DND-41 (cell line): ENCODE data around the gene RERGL.

ENCODE experiments used
- ATAC-seq: fragments of 200-7000 bp; cut with Tn5 transposase; 3 replicates; pipeline ENCODE4 v1.9.1; 2021; ENCODE audit warnings: low read depth; ENCODE audit not compliant: insufficient read depth
- DNase-seq: peaks from one replicate; pipeline ENCODE4 v3.0.0-alpha.2; 2020
- H2AFZ ChIP-seq: 2 replicates; pipeline ENCODE4 v1.6.0; 2012; ENCODE audit warnings: low read depth, low read length
- H3K27ac ChIP-seq: 2 replicates; pipeline ENCODE4 v1.5.1; 2012; ENCODE audit warnings: low read length, inconsistent platforms
- H3K27me3 ChIP-seq: fragments of 200-600 bp; sonication (generic); 2 replicates; pipeline ENCODE4 v1.6.0; 2012; ENCODE audit warnings: low read length, mild to moderate bottlenecking, inconsistent platforms; ENCODE audit not compliant: insufficient read depth, poor library complexity
- H3K36me3 ChIP-seq: 2 replicates; pipeline ENCODE4 v1.5.1; 2012; ENCODE audit warnings: low read length, inconsistent platforms; ENCODE audit not compliant: insufficient read depth
- H3K4me1 ChIP-seq: 2 replicates; pipeline ENCODE4 v1.5.1; 2012; ENCODE audit warnings: mild to moderate bottlenecking, low read length; ENCODE audit not compliant: insufficient read depth
- H3K4me2 ChIP-seq: 2 replicates; pipeline ENCODE4 v1.6.0; 2012; ENCODE audit warnings: mild to moderate bottlenecking, moderate library complexity, low read length, inconsistent platforms; ENCODE audit not compliant: insufficient read depth
- H3K4me3 ChIP-seq, 2 experiments: fragments of 200-600 bp in 1 of 2; shearing (Covaris generic) in 1 of 2; 2 replicates each; pipeline ENCODE4 v1.5.1; 2012 to 2016; ENCODE audit warnings: inconsistent platforms in 2 of 2, low read length in 2 of 2, mild to moderate bottlenecking in 2 of 2, low read depth in 1 of 2, moderate library complexity in 1 of 2
- H3K79me2 ChIP-seq: 2 replicates; pipeline ENCODE4 v1.6.0; 2012; ENCODE audit warnings: low read length, inconsistent platforms; ENCODE audit not compliant: insufficient read depth
- H3K9ac ChIP-seq: 2 replicates; pipeline ENCODE4 v1.6.0; 2012; ENCODE audit warnings: low read depth, mild to moderate bottlenecking, inconsistent platforms, low read length, moderate library complexity
- H3K9me3 ChIP-seq: 2 replicates; pipeline ENCODE4 v1.5.1; 2012; ENCODE audit warnings: low read length, moderate library complexity, mild to moderate bottlenecking, inconsistent platforms; ENCODE audit not compliant: insufficient read depth, severe bottlenecking
- H4K20me1 ChIP-seq: 2 replicates; pipeline ENCODE4 v1.6.0; 2012; ENCODE audit warnings: low read length; ENCODE audit not compliant: insufficient read depth
- CTCF ChIP-seq: IDR thresholded peaks from 2 replicates; pipeline ENCODE4 v1.5.1; 2012; ENCODE audit warnings: borderline replicate concordance, low read length, moderate library complexity, mild to moderate bottlenecking; ENCODE audit not compliant: poor library complexity, severe bottlenecking; ENCODE audit errors: extremely low read depth
- EZH2 ChIP-seq: IDR thresholded peaks from 3 replicates; pipeline ENCODE4 v1.6.1; 2012; ENCODE audit warnings: borderline replicate concordance, low read depth, mild to moderate bottlenecking, moderate library complexity, low read length, inconsistent platforms; ENCODE audit not compliant: severe bottlenecking

Gene RERGL

DNA sequence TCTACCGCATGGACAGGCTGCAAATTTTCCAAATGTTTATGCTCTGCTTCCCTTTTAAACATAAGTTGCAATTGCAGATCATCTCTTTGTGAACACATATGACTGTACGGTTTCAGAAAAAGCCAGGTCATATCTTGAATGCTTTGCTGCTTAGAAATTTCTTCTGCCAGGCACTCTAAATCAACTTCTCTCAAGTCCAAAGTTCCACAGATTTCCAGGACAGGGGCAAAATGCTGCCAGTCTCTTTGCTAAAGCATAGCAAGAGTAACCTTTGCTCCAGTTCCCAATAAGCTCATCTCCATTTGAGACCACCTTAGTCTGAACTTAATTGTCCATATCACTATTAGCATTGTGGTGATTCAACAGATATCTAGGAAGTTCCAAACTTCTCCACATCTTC is 13.6 kb upstream of the RERGL start:
- ATAC-seq (no peak), DNase-seq (no peak)
- no peak overlapping the region for H2AFZ ChIP-seq
- no peak overlapping the region for H3K4me3 ChIP-seq
- H3K27me3 ChIP-seq = no peaks in the 10 kb centered on the region
- no peak overlapping the region for H3K9ac ChIP-seq
- no peaks in the 10 kb centered on the region for H3K9me3 ChIP-seq
- H4K20me1 ChIP-seq = no peaks in the 10 kb centered on the region
- H3K4me2 ChIP-seq = no peak overlapping the region
- H3K79me2 ChIP-seq = no peaks in the 10 kb centered on the region
- TF ChIP-seq CTCF (no peak), EZH2 (no peak)
- no peaks in the 10 kb centered on the region for H3K36me3 ChIP-seq
- peaks cover 15% of the 10 kb centered on the region for H3K4me1 ChIP-seq
- H3K27ac ChIP-seq = no peak overlapping the region

- H3K4me1 ChIP-seq = peaks cover 15% of the 10 kb centered on the region
- H3K27me3 ChIP-seq = no peaks in the 10 kb centered on the region
- TF ChIP-seq CTCF (no peak), EZH2 (no peak)
- DNase-seq (peak; percentile 26), ATAC-seq (peak; percentile 93)
- H4K20me1 ChIP-seq = no peaks in the 10 kb centered on the region
- peaks cover 10% of the 10 kb centered on the region for H3K9me3 ChIP-seq
- no peak overlapping the region for H3K9ac ChIP-seq
- H3K27ac ChIP-seq = no peak overlapping the region
- H3K36me3 ChIP-seq = no peaks in the 10 kb centered on the region; the same call in 1 of the 2 replicates
- H3K4me3 ChIP-seq = no peak overlapping the region
- H2AFZ ChIP-seq = no peak overlapping the region
- no peaks in the 10 kb centered on the region for H3K79me2 ChIP-seq
- no peak overlapping the region for H3K4me2 ChIP-seq
Measured at GRCh38 chr12:18101043-18101442, 11.1 kb upstream of the RERGL start.

DNA sequence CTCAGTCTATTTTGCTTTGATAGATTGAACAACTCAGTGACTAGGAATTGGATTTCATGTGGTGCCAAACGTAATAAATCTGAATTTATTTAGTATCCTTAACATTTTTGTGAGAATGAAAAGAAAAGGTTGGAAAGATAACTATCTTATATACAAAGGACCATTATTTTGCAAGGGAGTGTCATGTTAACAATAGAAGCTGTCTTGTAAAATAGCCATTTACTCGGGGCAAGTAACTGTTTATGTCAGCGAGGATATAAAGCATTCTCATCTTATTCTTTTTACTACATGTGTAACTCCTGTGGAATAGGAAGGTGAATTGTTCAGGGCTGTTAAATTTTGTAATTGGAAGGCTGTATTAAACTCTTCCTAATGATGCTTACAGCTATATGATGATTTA is 5.9 kb downstream of the RERGL start:
- Histone ChIP-seq H3K36me3 (no peaks in the 10 kb centered on the region), H2AFZ (no peak overlapping the region), H3K79me2 (no peaks in the 10 kb centered on the region), H3K4me3 (no peak overlapping the region), H3K9me3 (no peaks in the 10 kb centered on the region), H3K4me1 (no peaks in the 10 kb centered on the region), H3K27me3 (no peaks in the 10 kb centered on the region), H3K27ac (no peak overlapping the region), H4K20me1 (no peaks in the 10 kb centered on the region), H3K4me2 (no peak overlapping the region), H3K9ac (no peak overlapping the region)
- TF ChIP-seq CTCF (no peak), EZH2 (no peak)
- DNase-seq = no peak
- ATAC-seq = no peak

GRCh38 chr12:18079541-18080246 is 10.3 kb downstream of the RERGL start:
- H3K4me3 ChIP-seq = no peak overlapping the region
- TF ChIP-seq EZH2 = no peak
- no peak for TF ChIP-seq CTCF

More at GRCh38 chr12:18079541-18080246, 10.3 kb downstream of the RERGL start:
- DNase-seq (no peak), ATAC-seq (no peak)
- Histone ChIP-seq H4K20me1 (no peaks in the 10 kb centered on the region), H3K4me2 (no peak overlapping the region), H3K27ac (no peak overlapping the region), H3K36me3 (no peaks in the 10 kb centered on the region), H3K27me3 (no peaks in the 10 kb centered on the region), H3K9me3 (no peaks in the 10 kb centered on the region), H3K79me2 (no peaks in the 10 kb centered on the region), H2AFZ (no peak overlapping the region), H3K9ac (no peak overlapping the region), H3K4me1 (no peaks in the 10 kb centered on the region)
